ENCODE measurements around the gene SPA17.

Gene SPA17

DNA sequence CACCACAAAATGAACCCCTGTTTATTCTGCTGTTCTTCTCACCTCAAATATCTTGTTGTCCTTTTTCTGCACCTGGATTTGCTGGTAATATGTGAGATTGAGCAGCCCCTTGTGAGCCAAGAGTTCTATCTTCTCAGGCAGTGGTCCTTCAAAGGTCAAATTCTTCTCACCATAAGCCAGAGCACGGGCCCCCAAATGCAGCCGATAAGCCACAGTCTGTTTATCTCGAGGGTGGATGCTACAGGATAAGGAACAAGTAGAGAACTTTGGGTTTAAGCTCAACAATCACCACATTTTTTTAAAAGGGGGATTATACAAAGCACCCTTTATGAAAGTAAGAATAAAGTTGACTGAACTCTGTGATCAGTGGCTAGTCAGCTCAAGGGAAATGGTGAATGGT lies 35.2 kb upstream of the SPA17 start:
- no peak overlapping the region for H3K4me3 ChIP-seq (ENCODE audit: low read depth, low read length)
- TF ChIP-seq CTCF (IDR thresholded peaks at IDR 0.05; ENCODE audit: insufficient read depth, low read depth, low read length, missing control alignments), result no peak
- no peak for DNase-seq (ENCODE audit: low read depth)

DNA sequence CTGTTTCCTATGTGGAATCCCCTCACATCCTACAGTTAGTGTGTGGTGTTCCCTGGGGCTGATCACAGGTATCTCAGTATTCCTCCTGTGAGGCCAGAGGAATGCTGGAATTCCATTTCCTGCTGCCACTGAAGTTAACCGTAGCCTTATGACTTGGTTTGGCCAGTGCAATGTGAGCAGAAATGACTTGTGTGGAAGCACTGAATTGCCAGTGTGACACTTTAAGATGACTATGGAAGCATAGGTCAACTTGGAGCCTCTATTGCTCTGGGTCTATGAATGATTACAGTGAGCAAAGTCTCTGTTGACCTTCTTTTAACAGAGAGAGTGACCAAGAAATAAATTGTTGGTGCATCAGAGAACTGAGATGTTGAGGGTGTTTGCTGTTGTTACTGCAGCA lies 34.5 kb upstream of the SPA17 start:
- H3K4me3 ChIP-seq (ENCODE audit: low read depth, low read length), result no peak overlapping the region
- no peak for DNase-seq (ENCODE audit: low read depth)
- TF ChIP-seq CTCF (IDR thresholded peaks at IDR 0.05; ENCODE audit: insufficient read depth, low read depth, low read length, missing control alignments), result no peak

GRCh38 chr11:124640666-124641065 lies 33.0 kb upstream of the SPA17 start:
- DNase-seq (ENCODE audit: low read depth), result no peak
- H3K4me3 ChIP-seq (ENCODE audit: low read depth, low read length), result no peak overlapping the region
- no peak for TF ChIP-seq CTCF (IDR thresholded peaks at IDR 0.05; ENCODE audit: insufficient read depth, low read depth, low read length, missing control alignments)

- no peak for DNase-seq (ENCODE audit: low read depth)
- TF ChIP-seq CTCF (IDR thresholded peaks at IDR 0.05; ENCODE audit: insufficient read depth, low read depth, low read length, missing control alignments), result no peak
- no peak overlapping the region for H3K4me3 ChIP-seq (ENCODE audit: low read depth, low read length)
These were observed 31.1 kb upstream of the SPA17 start for GRCh38 chr11:124642628-124643027.

DNA sequence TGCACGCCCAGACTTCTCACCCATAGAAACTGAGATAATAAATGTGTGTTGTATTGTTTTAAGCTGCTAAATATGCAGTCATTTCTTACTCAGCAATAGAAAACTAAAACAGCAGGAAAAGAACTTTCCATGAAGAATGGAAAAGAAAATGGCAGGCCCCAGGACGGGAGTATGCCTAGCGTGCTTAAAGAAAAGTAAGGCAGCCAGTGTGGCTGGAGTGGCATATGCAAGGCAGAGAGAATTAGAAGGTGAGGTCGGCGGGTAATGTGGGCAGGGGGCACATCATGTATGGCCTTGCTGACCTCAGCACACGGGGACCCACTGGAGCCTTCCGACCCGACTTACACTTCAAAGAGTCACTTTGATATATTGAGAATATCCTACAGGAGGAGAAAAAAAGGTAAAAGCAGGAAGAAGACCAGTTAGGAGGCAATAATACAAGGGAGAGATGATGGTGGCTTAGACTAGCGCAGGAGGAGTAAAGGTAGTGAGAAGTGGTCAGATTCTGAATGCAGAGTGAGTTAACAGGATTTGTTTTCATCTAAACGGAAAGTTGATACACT lies 30.6 kb upstream of the SPA17 start:
- no peak for DNase-seq (ENCODE audit: low read depth)
- no peak overlapping the region for H3K4me3 ChIP-seq (ENCODE audit: low read depth, low read length)
- no peak for TF ChIP-seq CTCF (IDR thresholded peaks at IDR 0.05; ENCODE audit: insufficient read depth, low read depth, low read length, missing control alignments)

- H3K4me3 ChIP-seq (ENCODE audit: low read depth, low read length), result no peak overlapping the region
- no peak for TF ChIP-seq CTCF (IDR thresholded peaks at IDR 0.05; ENCODE audit: insufficient read depth, low read depth, low read length, missing control alignments)
- DNase-seq (ENCODE audit: low read depth), result no peak
These were observed 29.9 kb upstream of the SPA17 start for GRCh38 chr11:124643605-124644425.
